Vagina (tissue), 2 donors: ENCODE measurements around the gene C5orf63. TPM values are rescaled to one million over a fixed set of nuclear protein-coding genes. Genes with fewer than 3 reads are reported as not detected.

Source experiments
- DNase-seq, 2 donors: peaks; one replicate each; pipeline ENCODE4 v3.0.0-alpha.2; 2017; ENCODE audit errors: extremely low spot score in 2 of 2
- H3K27ac ChIP-seq: fragments of 200-600 bp; sonication (generic); one replicate; pipeline ENCODE4 v1.5.1; 2019
- H3K27me3 ChIP-seq: fragments of 200-600 bp; sonication (generic); one replicate; pipeline ENCODE4 v1.5.1; 2019
- H3K36me3 ChIP-seq, 2 donors: fragments of 200-600 bp; sonication (generic); one replicate each; pipeline ENCODE4 v1.5.1; 2017 to 2019
- H3K4me1 ChIP-seq: fragments of 200-600 bp; sonication (generic); one replicate; pipeline ENCODE4 v1.5.1; 2019
- H3K4me3 ChIP-seq, 2 donors: fragments of 200-600 bp; sonication (generic); 1 replicate in 1 of 2; 2 replicates in 1 of 2; pipeline ENCODE4 v1.5.1; 2016 to 2019
- H3K9me3 ChIP-seq: fragments of 200-600 bp; sonication (generic); one replicate; pipeline ENCODE4 v1.5.1; 2019
- POLR2A ChIP-seq, 2 donors: fragments of 450-650 bp; IDR thresholded peaks; one replicate each; pipeline ENCODE4 v1.6.1; 2017; ENCODE audit warnings: antibody characterized with exemption in 2 of 2, mild to moderate bottlenecking in 2 of 2, moderate library complexity in 2 of 2
- POLR2AphosphoS5 ChIP-seq, 2 donors: sonication (generic); formaldehyde crosslinking; IDR thresholded peaks; one replicate each; pipeline ENCODE4 v1.9.0; 2017; ENCODE audit warnings: antibody characterized with exemption in 2 of 2, mild to moderate bottlenecking in 2 of 2, low read depth in 1 of 2; ENCODE audit not compliant: insufficient read depth in 1 of 2
- intact Hi-C: fragments of 100-400 bp; cut with DNase I; formaldehyde crosslinking; loops from one replicate; pipeline ENCODE4 v1.15.1; 2023
- total RNA-seq: library from RNA; depleted of rRNA; stranded (reverse); fragments of >200 nt; gene quantifications from one replicate; pipeline ENCODE4 v1.2.3, GENCODE V29; 2016
- TF ChIP-seq, protein P1 (sequence below), 3 experiments: fragments of 450-650 bp in 2 of 3; fragments of 200-600 bp in 1 of 3; sonication (generic) in 1 of 3; IDR thresholded peaks; one replicate each; pipeline ENCODE4 v1.5.1; 2017 to 2019; ENCODE audit warnings: antibody characterized with exemption in 3 of 3, mild to moderate bottlenecking in 2 of 3, moderate library complexity in 2 of 3

The C5orf63 gene
- total RNA-seq, 1 donor from 2014 or later: 0.98 TPM

- no peaks in the 10 kb centered on the region for H3K4me1 ChIP-seq
- H3K9me3 ChIP-seq: no peaks in the 10 kb centered on the region
- intact Hi-C loops: no loop called here
- no peaks in the 10 kb centered on the region for H3K36me3 ChIP-seq
- H3K27ac ChIP-seq: no peak overlapping the region
- no peak overlapping the region for H3K4me3 ChIP-seq
- no peak for DNase-seq
- H3K27me3 ChIP-seq: no peaks in the 10 kb centered on the region
- TF ChIP-seq POLR2AphosphoS5 (IDR thresholded peaks at IDR 0.05; ENCODE audit: insufficient read depth in 1 of 2, low read depth in 1 of 2): no peak
- TF ChIP-seq, protein P1, sequence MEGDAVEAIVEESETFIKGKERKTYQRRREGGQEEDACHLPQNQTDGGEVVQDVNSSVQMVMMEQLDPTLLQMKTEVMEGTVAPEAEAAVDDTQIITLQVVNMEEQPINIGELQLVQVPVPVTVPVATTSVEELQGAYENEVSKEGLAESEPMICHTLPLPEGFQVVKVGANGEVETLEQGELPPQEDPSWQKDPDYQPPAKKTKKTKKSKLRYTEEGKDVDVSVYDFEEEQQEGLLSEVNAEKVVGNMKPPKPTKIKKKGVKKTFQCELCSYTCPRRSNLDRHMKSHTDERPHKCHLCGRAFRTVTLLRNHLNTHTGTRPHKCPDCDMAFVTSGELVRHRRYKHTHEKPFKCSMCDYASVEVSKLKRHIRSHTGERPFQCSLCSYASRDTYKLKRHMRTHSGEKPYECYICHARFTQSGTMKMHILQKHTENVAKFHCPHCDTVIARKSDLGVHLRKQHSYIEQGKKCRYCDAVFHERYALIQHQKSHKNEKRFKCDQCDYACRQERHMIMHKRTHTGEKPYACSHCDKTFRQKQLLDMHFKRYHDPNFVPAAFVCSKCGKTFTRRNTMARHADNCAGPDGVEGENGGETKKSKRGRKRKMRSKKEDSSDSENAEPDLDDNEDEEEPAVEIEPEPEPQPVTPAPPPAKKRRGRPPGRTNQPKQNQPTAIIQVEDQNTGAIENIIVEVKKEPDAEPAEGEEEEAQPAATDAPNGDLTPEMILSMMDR (IDR thresholded peaks at IDR 0.05): no peak
Observed at GRCh38 chr5:127064253-127064840, 9.0 kb downstream of the C5orf63 start.

GRCh38 chr5:127063257-127063913 lies 9.9 kb downstream of the C5orf63 start:
- Histone ChIP-seq H3K27ac (no peak overlapping the region), H3K4me3 (no peak overlapping the region), H3K9me3 (no peaks in the 10 kb centered on the region), H3K36me3 (no peaks in the 10 kb centered on the region), H3K4me1 (no peaks in the 10 kb centered on the region), H3K27me3 (no peaks in the 10 kb centered on the region)
- no peak for DNase-seq
- intact Hi-C loops: no loop called here
- no peak for TF ChIP-seq POLR2AphosphoS5 (IDR thresholded peaks at IDR 0.05; ENCODE audit: insufficient read depth in 1 of 2, low read depth in 1 of 2)
- TF ChIP-seq, protein P1 (IDR thresholded peaks at IDR 0.05): no peak
- no peak for TF ChIP-seq POLR2A (IDR thresholded peaks at IDR 0.05)

- H3K4me3 ChIP-seq: no peak overlapping the region
- intact Hi-C loops: no loop called here
- DNase-seq: no peak
- no peak overlapping the region for H3K27ac ChIP-seq
- H3K4me1 ChIP-seq: no peaks in the 10 kb centered on the region
- H3K9me3 ChIP-seq: no peaks in the 10 kb centered on the region
- TF ChIP-seq, protein P1 (IDR thresholded peaks at IDR 0.05): no peak
- TF ChIP-seq POLR2AphosphoS5 (IDR thresholded peaks at IDR 0.05; ENCODE audit: insufficient read depth in 1 of 2, low read depth in 1 of 2): no peak
- no peak for TF ChIP-seq POLR2A (IDR thresholded peaks at IDR 0.05)
- no peaks in the 10 kb centered on the region for H3K36me3 ChIP-seq
- H3K27me3 ChIP-seq: no peaks in the 10 kb centered on the region
Observed at GRCh38 chr5:127061956-127062355, 11.3 kb downstream of the C5orf63 start.

DNA sequence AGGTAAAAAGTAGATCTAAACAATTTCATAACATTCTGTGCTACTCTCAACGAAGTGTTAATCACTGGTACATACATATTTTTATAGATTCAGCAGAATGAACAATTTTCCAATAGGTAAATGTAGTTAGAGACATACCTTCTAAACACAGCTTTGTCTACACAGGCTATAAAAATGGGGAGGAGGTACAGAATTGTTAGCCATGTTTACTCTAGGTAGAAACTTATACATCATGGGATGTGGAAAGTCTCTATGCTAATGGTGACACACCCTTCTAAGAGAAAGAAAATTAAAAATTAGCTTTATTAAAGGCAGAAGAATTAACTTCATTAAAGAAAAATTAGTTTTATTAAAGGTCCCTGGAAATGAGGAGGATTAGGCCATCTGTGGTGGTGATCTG lies 11.8 kb downstream of the C5orf63 start:
- H3K27ac ChIP-seq: no peak overlapping the region
- H3K4me3 ChIP-seq: no peak overlapping the region
- no peaks in the 10 kb centered on the region for H3K9me3 ChIP-seq
- no peak for DNase-seq
- no peaks in the 10 kb centered on the region for H3K4me1 ChIP-seq
- intact Hi-C loops: no loop called here
- TF ChIP-seq POLR2AphosphoS5 (IDR thresholded peaks at IDR 0.05; ENCODE audit: insufficient read depth in 1 of 2, low read depth in 1 of 2) (no peak), POLR2A (IDR thresholded peaks at IDR 0.05) (no peak)
- TF ChIP-seq, protein P1 (IDR thresholded peaks at IDR 0.05): no peak
- no peaks in the 10 kb centered on the region for H3K27me3 ChIP-seq
- no peaks in the 10 kb centered on the region for H3K36me3 ChIP-seq

DNA sequence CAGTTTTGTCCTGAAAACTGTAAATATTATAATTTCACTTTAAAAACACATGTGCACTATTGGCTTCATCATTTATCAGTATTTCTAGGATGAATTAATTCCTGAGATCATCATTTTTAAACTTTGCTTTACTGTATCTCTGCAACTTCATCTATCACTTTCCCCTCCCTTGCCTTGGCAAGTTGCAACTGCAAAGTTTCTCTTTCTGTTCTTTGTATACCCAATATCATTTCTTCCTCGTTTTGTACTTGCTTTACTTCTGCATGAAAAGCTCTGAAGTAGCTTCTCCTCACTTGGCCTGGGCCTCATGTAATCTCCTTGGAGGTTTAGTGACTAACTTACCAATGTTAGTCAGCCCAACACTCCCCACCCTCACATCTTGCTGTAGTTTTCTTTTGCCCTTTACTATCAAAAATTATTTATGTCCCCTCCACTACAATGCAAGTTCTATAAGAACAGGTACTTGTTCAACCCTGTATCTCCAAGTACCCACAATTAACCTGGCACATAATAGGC lies 12.8 kb downstream of the C5orf63 start:
- TF ChIP-seq POLR2A (IDR thresholded peaks at IDR 0.05) (no peak), POLR2AphosphoS5 (IDR thresholded peaks at IDR 0.05; ENCODE audit: insufficient read depth in 1 of 2, low read depth in 1 of 2) (no peak)
- TF ChIP-seq, protein P1 (IDR thresholded peaks at IDR 0.05): no peak
- no peak overlapping the region for H3K27ac ChIP-seq
- no peaks in the 10 kb centered on the region for H3K27me3 ChIP-seq
- H3K4me1 ChIP-seq: no peaks in the 10 kb centered on the region
- no peaks in the 10 kb centered on the region for H3K36me3 ChIP-seq
- intact Hi-C loops: no loop called here
- no peak overlapping the region for H3K4me3 ChIP-seq
- no peaks in the 10 kb centered on the region for H3K9me3 ChIP-seq
- DNase-seq: no peak
